ENCODE data around the gene GPX4. TPM values are rescaled to one million over a fixed set of nuclear protein-coding genes. Genes with fewer than 3 reads are reported as not detected.
A peak's percentile ranks its signal among the peaks of the same experiment; 100 is the strongest.

Gene GPX4
- polyA plus RNA-seq, 1 of the 3 experiments (the other 2 are of a cell fraction) = 925 TPM

GRCh38 chr19:1072371-1073015 is 31.3 kb upstream of the GPX4 start:
- Histone ChIP-seq H3K4me2 (no peak overlapping the region), H3K79me2 (ENCODE audit: insufficient read depth) (no peaks in the 10 kb centered on the region), H3K4me3 (ENCODE audit: low read depth in 2 of 2, low read length in 1 of 2) (no peak overlapping the region), H3K4me1 (ENCODE audit: control insufficient read depth in 1 of 2, insufficient read depth in 2 of 2, low read depth in 1 of 2, low read length in 1 of 2) (peaks cover 0 to 7% of the 10 kb centered on the region in 2 experiments; a peak in 1 of 4 replicates), H3K36me3 (replicated peaks in 1 of 2; ENCODE audit: control insufficient read depth in 1 of 2, insufficient read depth in 2 of 2, low read length in 1 of 2) (no peaks in the 10 kb centered on the region), H3K27me3 (ENCODE audit: insufficient read depth) (peaks cover 35% of the 10 kb centered on the region), H2AFZ (ENCODE audit: low read depth) (no peak overlapping the region), H3K9me3 (no peaks in the 10 kb centered on the region), H3K9ac (no peak overlapping the region), H3K9me2 (no peaks in the 10 kb centered on the region), H3F3A (replicated peaks; ENCODE audit: insufficient read depth) (peaks cover 18% of the 10 kb centered on the region), H4K20me1 (ENCODE audit: insufficient read depth) (no peaks in the 10 kb centered on the region), H3K27ac (ENCODE audit: low read depth in 2 of 2, low read length in 1 of 2) (no peak overlapping the region)
- DNase-seq = no peak
- 80% methylated on average over 9 of the region's 11 CpGs for WGBS (ENCODE audit: low lambda C conversion rate)
- CTCF ChIA-PET = interaction anchor here (1.0 to 2.7 kb wide), 7 partner anchors 8 to 172 kb away, joined by 3 to 11 read pairs (median 4); partner anchors contain the start of gene WDR18
- POLR2A ChIA-PET = no interaction called here
- TF ChIP-seq NRF1 (IDR thresholded peaks at IDR 0.05; ENCODE audit: low read depth, low read length) (no peak), REST (IDR thresholded peaks at IDR 0.05; ENCODE audit: low read depth, low read length) (no peak)

- no peak overlapping the region for H3K27ac ChIP-seq (ENCODE audit: low read depth in 2 of 2, low read length in 1 of 2)
- no peaks in the 10 kb centered on the region for H4K20me1 ChIP-seq (ENCODE audit: insufficient read depth)
- H3K27me3 ChIP-seq (ENCODE audit: insufficient read depth) = peaks cover 27% of the 10 kb centered on the region
- POLR2A ChIA-PET = no interaction called here
- H3K4me1 ChIP-seq (ENCODE audit: control insufficient read depth in 1 of 2, insufficient read depth in 2 of 2, low read depth in 1 of 2, low read length in 1 of 2) = peaks cover 0 to 5% of the 10 kb centered on the region in 2 experiments; a peak in 1 of 4 replicates
- H3F3A ChIP-seq (replicated peaks; ENCODE audit: insufficient read depth) = peaks cover 18% of the 10 kb centered on the region
- no peak overlapping the region for H3K9ac ChIP-seq
- H3K36me3 ChIP-seq (replicated peaks in 1 of 2; ENCODE audit: control insufficient read depth in 1 of 2, insufficient read depth in 2 of 2, low read length in 1 of 2) = no peaks in the 10 kb centered on the region
- DNase-seq = no peak
- CTCF ChIA-PET = interaction anchor here (1.0 to 2.2 kb wide), 3 partner anchors 9 to 90 kb away, joined by 3 to 8 read pairs (median 4); partner anchors contain the start of gene WDR18
- WGBS (ENCODE audit: low lambda C conversion rate) = 93% methylated on average over 25 of the region's 30 CpGs
- H3K79me2 ChIP-seq (ENCODE audit: insufficient read depth) = no peaks in the 10 kb centered on the region
- TF ChIP-seq CHD2 (IDR thresholded peaks at IDR 0.05; ENCODE audit: low read length, partially characterized antibody) (no peak), RAD21 (IDR thresholded peaks at IDR 0.05; ENCODE audit: low read length) (no peak), MEF2A (IDR thresholded peaks at IDR 0.05; ENCODE audit: borderline replicate concordance, low read depth) (no peak), PBX3 (IDR thresholded peaks at IDR 0.05) (no peak), NRF1 (IDR thresholded peaks at IDR 0.05; ENCODE audit: low read depth, low read length) (no peak), RXRA (IDR thresholded peaks at IDR 0.05; ENCODE audit: borderline replicate concordance, low read depth) (no peak), SIN3A (IDR thresholded peaks at IDR 0.05; ENCODE audit: borderline replicate concordance, low read depth, low read length) (no peak), POLR2AphosphoS5 (IDR thresholded peaks at IDR 0.05; ENCODE audit: low read depth, low read length) (no peak), GATA2 (CRISPR knock-in tag; IDR thresholded peaks at IDR 0.05) (no peak)
- H3K4me2 ChIP-seq = 0 out of 2 replicates have a peak overlapping the region, but pooled peaks have one; percentile 89
- H3K9me2 ChIP-seq = no peaks in the 10 kb centered on the region
- no peaks in the 10 kb centered on the region for H3K9me3 ChIP-seq
- H3K4me3 ChIP-seq (ENCODE audit: low read depth in 2 of 2, low read length in 1 of 2) = no peak overlapping the region
- no peak overlapping the region for H2AFZ ChIP-seq (ENCODE audit: low read depth)
These were observed 30.5 kb upstream of the GPX4 start for GRCh38 chr19:1073063-1073955.
